SU-DHL-6 (cell line): Measurements from ENCODE around the gene OR1C1.

ENCODE experiments used
- EZH2phosphoT487 ChIP-seq: fragments of 200-600 bp; sonication (generic), shearing (Covaris generic); conservative IDR thresholded peaks from 2 replicates; pipeline ENCODE4 v1.6.1; 2018; ENCODE audit warnings: mild to moderate bottlenecking, antibody characterized with exemption, low read length, moderate library complexity, mixed read lengths
- TF ChIP-seq, protein P1 (sequence below): fragments of 200-600 bp; sonication (generic); IDR thresholded peaks from one replicate; pipeline ENCODE4 v1.5.1; 2017; ENCODE audit warnings: antibody characterized with exemption, mild to moderate bottlenecking, low read length, moderate library complexity; ENCODE audit not compliant: insufficient read depth, poor library complexity, severe bottlenecking

DNA sequence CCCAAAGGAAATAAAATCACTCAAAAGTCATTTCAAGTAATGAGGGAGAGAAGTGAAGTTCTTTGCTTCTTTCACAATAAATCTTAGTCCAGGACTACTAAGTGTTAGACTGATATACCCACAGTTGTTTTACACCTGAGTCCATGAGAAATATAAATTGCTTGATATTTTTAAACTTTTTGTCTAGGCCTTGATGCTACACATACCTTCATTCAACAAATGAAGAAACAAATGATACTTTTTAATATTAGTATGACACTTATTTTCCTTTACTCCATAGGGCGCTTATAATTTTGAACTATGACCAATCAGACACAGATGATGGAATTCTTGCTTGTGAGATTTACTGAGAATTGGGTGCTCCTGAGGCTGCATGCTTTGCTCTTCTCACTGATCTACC lies 22.0 kb downstream of the OR1C1 start, which contains the start of gene OR14K1:
- TF ChIP-seq, protein P1, sequence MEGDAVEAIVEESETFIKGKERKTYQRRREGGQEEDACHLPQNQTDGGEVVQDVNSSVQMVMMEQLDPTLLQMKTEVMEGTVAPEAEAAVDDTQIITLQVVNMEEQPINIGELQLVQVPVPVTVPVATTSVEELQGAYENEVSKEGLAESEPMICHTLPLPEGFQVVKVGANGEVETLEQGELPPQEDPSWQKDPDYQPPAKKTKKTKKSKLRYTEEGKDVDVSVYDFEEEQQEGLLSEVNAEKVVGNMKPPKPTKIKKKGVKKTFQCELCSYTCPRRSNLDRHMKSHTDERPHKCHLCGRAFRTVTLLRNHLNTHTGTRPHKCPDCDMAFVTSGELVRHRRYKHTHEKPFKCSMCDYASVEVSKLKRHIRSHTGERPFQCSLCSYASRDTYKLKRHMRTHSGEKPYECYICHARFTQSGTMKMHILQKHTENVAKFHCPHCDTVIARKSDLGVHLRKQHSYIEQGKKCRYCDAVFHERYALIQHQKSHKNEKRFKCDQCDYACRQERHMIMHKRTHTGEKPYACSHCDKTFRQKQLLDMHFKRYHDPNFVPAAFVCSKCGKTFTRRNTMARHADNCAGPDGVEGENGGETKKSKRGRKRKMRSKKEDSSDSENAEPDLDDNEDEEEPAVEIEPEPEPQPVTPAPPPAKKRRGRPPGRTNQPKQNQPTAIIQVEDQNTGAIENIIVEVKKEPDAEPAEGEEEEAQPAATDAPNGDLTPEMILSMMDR: no peak
- TF ChIP-seq EZH2phosphoT487: no peak
